ENCODE results near the gene NRDC.

GRCh38 chr1:51745304-51745570, 133.3 kb downstream of the NRDC start:
- TF ChIP-seq POLR2AphosphoS5 (IDR thresholded peaks at IDR 0.05; ENCODE audit: borderline replicate concordance, low read depth, low read length), result no peak
- TF ChIP-seq EZH2 (IDR thresholded peaks at IDR 0.05), result no peak
- no peak for TF ChIP-seq FOXP2 (optimal IDR thresholded peaks at IDR 0.05; ENCODE audit: control extremely low read depth, extremely low read length, insufficient read depth)

Measured in SK-N-MC (cell line).